ENCODE measurements around the gene ADRM1.

The ADRM1 gene

DNA sequence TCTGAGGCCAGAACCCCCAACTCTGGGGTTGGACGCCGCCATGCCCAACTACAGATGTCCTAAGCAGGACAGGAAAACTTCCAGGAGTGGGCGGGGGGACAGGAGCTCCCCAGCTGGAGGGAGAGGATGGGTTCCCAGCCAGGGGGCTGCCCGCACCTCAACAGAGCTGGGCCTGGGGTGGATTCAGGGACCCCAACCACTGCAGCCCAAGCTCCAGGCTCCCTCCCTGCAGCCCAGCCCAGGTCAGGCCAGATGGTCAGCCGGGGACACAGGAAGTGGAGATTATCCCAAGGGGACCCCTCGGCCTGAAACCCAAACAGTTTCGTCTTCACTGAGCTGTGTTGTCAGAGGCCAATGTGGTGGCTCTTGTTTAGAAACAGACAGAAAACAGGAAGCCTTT, 54.9 kb downstream of the ADRM1 start:
- H3K4me3 ChIP-seq (replicated peaks; ENCODE audit: low read depth, low read length): no peak overlapping the region
- DNase-seq (ENCODE audit: low read depth): no peak
- TF ChIP-seq, protein P1, sequence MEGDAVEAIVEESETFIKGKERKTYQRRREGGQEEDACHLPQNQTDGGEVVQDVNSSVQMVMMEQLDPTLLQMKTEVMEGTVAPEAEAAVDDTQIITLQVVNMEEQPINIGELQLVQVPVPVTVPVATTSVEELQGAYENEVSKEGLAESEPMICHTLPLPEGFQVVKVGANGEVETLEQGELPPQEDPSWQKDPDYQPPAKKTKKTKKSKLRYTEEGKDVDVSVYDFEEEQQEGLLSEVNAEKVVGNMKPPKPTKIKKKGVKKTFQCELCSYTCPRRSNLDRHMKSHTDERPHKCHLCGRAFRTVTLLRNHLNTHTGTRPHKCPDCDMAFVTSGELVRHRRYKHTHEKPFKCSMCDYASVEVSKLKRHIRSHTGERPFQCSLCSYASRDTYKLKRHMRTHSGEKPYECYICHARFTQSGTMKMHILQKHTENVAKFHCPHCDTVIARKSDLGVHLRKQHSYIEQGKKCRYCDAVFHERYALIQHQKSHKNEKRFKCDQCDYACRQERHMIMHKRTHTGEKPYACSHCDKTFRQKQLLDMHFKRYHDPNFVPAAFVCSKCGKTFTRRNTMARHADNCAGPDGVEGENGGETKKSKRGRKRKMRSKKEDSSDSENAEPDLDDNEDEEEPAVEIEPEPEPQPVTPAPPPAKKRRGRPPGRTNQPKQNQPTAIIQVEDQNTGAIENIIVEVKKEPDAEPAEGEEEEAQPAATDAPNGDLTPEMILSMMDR (IDR thresholded peaks at IDR 0.05; ENCODE audit: low read length, missing control alignments): no peak
